Measurements from ENCODE around the gene OSBPL1A.

The OSBPL1A gene

DNA sequence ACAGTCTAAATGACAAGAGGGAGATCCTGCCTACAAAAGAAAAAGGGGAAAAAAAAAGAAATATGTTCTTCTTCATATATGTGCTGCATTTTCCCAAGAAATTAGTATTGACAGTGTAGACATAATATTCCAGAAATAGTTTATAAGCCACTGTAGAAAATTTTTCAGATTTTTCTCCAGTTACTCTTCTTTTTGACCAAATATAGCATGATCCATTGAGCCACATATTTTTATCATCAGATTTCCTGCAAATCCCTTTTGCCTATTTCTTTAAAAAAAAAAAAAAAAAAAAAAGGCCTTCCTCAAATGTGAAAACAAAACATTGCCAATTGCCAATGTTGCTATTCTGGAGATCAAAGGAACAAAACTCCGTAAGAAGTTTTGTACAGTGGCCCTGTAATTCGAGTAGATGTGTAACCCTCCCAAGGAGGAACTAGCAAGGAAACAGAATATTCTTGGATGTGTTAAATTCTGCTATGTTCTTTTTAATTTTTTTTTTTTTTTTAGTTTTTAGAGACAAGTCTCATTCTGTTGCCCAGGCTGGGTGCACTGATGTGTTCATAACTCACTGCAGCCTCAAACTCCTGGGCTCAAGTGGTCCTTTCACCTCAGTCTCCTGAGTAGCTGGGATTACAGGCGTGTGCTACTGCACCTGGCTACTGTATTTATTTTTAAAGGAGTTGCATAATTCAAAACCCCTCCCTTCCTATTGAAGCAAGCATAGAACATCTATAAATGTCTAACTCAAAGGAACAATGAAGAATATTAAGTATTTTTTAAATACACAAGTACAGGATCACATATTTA is 271.3 kb downstream of the OSBPL1A start:
- DNase-seq (ENCODE audit: low read depth in 2 of 2): no peak

DNA sequence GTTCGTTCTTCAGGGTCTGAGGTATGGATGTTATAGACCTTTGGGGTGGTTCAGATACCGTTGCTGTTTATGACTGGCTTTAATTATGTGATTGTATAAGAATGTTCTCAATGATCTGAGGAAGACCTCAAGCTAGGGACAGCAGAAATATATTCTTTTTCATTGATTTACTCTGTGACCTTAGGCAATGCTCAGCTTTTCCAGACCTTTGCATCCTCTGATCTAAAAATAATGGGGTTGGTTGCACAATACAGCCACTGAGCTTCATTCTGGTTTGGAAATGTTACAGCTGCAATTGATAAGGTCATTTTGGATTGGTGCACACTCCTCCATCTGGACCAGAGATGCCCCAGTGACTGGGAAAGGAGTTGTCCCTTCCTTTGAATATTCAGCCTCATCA is 276.0 kb downstream of the OSBPL1A start:
- DNase-seq (ENCODE audit: low read depth in 2 of 2): no peak

DNA sequence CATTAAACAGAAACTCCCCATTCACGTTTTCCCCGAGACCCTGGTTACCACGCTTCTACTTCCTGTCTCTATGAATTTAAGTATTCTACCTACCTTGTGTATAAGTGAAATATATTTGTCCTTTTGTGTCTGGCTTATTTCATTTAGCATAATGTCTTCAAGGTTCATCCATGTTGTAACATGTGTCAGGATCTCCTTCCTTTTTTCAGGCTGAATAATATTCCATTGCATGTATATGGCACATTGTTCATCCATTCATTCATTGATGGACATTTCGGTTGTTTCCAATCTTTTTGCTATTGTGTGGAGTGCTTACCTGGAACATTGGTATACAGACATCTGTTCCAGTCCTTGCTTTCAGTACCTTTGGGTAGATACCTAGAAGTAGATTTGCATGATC is 276.9 kb downstream of the OSBPL1A start:
- DNase-seq (ENCODE audit: low read depth in 2 of 2): no peak

DNA sequence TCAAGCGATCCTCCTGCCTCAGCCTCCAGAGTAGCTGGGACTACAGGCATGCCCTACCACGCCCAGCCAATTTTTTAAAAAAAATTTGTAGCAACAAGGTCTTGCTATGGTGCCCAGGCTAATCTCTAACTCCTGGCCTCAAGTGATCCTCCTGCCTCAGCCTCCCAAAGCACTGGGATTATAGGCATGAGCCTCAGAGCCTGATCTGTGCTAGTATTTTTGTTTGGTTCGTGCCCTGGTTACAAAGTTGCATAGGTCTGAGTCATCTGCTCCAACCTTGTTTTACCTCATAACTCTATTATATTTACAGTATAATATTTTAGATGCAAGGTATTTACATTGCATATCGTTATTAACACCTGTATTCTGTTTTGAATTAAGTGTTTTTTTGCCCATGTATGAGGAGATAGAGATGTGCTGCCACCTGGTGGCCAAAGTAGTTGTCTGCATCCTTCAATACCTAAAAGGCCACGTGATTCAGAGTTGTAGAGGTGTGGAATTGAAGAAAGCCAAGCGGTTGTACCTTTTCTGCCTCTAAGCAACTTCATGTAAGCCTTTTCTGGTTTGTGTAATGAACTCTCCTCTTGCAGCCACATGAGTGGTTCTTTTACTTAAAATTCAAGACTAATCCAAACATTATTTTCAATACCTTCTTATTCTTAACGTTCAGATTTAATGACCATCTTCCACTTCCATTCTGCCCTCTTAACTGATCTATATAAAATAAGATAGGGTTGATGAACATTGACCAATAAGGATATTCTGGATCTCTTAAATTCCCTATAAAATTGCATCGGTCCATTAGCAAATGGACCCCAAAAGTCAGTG is 278.7 kb downstream of the OSBPL1A start:
- DNase-seq (ENCODE audit: low read depth in 2 of 2): peak; percentile 52 to 63

DNA sequence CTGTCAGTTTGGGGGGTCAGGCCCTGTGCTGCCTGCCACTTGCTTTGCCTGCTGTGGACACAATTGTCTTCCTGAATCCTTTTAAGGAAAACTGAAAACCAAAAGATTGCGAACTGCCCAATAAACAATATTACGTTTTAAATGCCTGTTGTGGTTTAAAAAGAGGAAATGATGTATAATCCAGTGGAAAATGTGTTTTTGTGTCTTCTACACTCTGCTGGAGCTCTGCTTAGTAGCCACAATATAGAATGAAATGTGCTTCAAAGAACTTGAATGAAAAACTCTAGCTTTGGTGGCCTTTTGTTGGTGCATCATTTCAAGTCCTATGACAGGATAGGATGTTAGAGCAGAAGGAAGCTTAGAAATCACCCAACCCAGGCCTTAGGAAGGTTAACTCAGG is 282.0 kb downstream of the OSBPL1A start:
- no peak for DNase-seq (ENCODE audit: low read depth in 2 of 2)

DNA sequence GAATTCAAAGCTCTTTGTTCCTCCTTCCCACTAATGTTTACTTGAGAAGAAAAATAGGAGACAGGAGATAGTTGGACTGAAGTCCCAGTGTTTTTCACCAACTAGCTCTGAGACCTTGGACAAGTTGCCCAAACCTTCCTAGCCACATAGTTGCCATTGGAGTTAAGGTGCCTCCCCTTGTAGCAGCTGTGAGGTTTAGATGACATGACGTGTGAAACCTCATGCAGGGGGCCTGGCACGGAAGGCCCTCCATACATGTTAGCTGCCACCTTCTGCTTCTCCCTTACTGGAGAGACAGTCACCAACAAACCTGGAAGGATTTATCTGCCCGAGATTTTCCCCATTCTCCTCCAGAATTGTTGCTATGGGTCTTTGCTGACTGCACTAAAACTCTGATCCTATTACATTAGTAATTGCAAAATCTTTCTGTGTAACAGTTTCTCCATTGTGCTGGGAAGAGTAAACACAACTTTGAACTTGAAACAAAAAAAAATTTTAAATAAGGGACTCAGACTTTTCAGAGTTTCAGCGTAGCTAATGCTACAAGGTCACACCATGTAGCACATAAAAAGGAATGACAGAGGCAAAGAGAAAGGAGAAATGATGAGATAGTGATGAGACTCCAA is 282.6 kb downstream of the OSBPL1A start:
- DNase-seq (ENCODE audit: low read depth in 2 of 2): no peak

DNA sequence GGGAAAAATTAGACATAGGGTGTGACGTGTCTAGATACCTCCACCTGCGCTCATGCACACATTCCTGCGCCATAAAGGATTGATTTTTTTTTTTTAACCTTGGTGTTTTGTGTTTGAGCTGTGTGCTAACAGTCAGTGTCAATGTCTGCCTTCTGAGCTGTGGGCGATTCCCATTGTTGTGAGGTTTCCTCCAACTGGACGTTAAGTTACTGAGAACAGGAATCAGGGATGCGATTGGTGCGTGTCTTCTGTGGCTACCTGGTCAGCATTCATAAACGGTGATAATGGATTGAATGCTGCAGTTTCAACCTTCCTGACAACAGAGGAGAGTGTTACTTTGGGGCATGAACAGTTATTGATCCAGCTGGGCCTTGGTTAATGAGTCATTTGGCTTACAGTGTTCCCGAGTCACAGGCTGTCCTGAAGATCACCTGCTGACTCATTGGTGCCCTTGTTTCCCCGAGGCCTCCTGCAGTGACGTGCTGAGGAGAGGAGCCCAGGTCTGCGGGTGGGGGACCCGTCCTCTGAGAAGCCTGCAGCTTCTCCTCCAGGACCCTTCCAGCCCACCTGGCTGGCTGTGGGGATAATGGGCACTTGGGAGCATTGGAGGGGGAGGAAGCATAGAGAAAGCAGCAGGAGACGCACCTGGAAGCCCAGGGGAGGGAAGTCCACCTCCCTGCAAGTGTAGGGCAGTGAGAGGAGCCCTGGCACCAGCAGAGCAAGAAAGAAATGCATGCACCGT is 284.6 kb downstream of the OSBPL1A start:
- no peak for DNase-seq (ENCODE audit: low read depth in 2 of 2)

DNA sequence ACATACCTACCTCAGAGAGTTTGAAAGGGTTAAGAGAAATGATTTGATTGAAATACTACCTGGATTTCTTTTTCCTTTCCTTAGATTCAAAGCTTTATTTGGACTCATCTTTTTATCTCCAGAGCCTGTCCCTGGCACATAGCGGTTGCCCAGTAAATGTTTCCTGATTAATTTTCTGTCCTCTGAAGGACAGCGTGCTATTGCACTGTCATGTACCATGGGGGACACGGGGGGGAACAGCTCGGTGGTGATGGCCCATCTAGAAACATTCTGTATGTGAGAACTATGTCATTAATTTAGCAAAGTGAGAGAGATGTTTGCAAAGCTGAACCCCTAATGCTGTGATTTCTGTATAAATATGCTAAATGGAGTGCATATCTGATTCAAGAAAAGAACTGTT is 285.2 kb downstream of the OSBPL1A start:
- DNase-seq (ENCODE audit: low read depth in 2 of 2): no peak
